Brain pericyte (primary cell): ENCODE results near the gene OPRM1.
"Not testable (repeated sequence)": the region's sequence is repeated elsewhere in the genome, so short reads cannot be mapped to it uniquely, and the experiment has no call there.

Experiments used
- DNase-seq: peaks from one replicate; pipeline ENCODE4 v3.0.0-alpha.2; 2012; ENCODE audit warnings: low read depth, low spot score

OPRM1 gene

DNA sequence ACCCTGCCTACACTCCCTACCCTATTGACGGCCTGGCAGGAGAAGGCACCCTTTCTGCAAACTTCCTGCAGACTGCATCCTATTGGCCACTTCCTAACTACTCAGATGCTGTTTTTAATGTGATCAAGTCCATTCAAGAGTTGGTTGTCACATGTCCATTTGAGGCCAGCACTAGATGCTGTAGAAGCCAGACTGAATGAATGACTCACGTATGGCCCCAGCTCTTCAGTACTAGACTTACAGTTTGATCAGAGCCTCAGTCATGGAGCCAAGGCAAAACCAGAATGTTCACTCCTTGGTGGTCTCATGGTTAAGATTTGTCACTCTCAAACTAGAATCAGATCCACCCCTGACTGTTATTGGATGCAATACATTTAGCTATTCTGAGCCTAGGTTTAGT lies 101.7 kb downstream of the OPRM1 start:
- DNase-seq = no peak

DNA sequence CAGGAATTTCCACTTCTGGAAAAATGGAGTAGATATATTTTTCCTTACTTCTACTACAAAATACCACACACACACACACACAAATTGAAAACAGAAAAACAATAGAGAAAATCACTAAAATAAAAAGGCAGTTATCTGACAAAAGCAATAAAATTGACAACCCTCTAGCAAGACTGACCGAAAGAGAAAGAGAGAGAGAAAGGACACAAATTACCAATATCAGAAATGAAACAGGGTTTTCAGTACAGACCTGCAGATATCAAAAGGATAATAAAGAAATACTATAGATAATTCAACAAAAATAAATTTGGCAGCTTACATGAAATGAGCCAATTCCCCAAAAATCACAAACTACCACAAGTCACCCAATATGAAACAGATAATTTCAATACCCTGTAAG lies 104.7 kb downstream of the OPRM1 start:
- DNase-seq = no peak

DNA sequence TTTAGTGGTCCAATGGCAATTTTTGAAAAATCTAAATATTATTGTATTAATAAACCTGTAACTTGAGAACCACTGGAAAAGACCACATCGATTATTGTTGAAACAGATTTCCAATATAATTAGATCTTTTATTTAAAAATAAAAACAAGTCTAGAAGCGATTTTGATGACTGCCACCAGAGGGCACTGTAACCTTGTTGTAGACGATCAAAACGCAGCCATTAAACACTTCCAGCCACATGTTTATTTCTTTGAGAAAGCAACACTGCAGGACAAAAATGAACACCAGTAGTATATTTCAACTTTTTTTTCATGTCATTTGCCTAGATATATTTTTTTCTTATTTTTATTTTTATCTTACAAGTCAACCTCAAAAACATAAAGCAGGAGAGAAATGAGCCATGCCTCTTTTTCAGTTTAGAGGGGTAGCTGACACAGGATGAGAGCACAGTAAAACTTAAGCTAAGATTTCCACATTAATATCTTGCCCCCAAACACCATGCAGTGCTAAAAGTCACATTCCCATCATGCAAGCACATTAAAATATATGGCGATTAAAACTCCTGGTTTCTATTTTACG lies 115.4 kb downstream of the OPRM1 start:
- peak; percentile 30 for DNase-seq

DNA sequence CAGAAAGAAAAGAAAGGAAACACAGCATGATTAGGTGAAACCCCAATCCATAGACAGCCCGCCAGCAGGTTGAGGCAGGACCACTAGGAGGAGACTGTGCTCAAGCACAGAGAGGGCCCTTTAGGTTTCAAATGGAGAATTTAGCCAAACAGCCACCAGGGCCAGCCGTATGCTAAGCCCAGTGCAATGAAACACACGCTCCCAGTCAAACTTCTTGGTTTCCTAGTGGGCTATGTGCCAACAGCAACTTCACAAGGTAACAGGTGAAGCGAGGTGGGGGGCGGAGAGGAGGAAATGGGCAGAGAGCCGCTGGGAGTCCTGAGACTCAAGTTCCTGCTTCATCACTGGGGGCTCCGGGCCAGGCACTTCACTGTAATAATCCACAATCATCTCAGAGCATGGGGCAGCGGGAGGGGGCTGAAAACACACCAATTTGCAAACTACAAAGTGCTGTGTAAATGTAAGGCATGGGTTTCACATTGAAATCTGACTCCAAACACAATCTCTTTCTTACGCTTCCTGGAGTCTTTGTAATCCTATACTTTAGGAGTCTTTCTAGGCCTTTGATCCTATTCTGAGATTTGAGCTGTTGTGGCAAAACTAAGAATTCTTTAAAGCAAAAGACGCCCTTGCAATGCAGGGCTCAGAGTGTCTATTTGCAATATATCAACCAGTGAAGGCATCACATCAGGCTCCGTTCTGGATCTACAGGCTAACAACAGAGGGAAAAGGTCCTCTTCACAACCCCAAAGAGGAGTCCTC lies 117.3 kb downstream of the OPRM1 start:
- no peak for DNase-seq

DNA sequence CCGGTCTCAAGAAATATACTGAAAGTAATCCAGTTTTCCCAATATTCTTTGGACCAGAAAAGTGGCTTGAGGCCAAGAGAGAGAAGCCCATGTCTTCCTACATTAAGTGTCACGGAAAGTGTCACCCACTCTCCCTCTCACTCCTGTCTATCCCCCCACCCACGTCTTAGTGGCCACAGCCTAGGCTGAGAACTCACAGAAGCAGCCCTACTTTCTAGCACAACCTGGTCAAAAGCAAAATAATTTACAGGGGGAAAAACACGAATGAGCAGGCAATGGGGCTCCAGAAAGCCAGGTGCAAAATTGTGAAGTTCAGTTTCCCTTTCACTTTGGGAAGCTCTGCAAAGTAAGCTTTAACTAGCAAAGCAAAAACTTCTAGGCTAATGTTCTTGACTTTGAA lies 118.0 kb downstream of the OPRM1 start:
- DNase-seq = no peak

DNA sequence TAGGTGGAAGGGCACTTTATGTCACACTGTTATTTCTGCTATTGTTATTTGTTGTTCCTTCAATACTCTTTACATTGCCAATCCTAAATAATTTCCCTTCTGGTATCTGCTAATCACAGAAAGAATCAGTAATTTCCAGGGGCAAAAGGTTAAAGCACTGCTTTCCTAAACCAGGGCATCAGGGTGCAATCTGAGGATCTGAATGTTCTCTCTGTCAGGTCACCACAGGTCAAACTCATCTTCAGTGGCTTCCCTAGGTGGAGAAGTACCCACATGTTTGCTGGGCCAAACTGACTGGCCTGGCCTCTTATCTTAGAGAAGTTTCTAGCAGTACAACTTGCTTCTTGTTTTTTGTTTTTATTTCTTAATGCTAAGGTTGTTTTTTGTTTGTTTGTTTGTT lies 118.7 kb downstream of the OPRM1 start:
- DNase-seq = no peak

DNA sequence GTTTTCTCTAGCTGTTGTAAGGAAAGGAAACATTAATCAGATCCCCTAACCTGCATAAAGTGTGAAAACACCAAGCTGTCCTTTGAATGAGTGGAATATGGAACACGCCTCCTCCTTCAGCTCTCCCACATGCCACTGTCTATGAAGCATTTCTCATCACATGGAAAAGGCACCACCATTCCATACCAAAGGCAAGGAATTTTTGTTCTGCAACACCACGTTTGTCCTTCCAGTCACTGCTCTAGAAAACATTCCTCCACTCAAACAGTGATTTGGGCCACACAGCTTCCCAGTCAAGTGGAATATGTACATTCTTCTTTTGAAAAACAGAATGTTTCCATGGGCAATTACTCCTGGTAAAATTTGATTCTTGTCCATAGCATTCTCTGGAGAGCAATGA lies 120.1 kb downstream of the OPRM1 start:
- DNase-seq = no peak

DNA sequence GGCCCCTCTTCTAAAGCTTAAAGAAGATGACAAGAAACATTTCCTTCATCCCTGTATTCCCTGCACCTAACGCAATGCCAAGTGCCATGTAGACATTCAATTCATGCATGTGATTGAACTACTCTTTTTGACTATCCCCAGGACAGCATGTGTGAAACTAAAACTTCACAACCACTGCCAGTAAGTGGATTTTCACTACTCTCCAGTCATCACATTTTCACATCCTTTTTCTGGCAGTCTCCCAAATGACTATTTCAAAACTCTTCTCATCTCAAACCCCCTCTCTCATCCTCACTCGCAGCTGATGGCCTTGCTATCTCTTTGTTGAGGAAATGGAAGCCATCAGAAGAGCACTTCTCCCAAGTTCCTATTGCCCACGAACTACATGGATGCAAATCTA lies 122.6 kb downstream of the OPRM1 start:
- DNase-seq = no peak

DNA sequence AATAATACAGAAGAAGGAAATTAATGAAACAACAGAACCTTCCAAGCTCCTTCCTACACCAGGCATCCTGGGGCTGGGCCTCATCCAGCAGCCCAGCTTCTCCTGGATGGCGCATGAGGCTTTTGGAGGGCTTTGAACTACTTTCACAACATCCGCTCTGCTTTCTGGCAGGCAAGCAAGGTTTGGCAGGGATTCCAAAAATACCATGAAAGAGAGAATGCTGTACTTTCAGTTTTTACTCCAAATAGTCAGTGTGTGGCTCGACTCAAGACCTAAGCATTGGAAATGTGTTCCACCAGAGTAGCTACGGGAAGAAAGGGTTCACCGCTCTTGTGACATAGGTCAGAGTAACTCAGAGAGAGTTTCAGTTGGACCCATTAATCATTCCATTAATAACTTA lies 125.4 kb downstream of the OPRM1 start:
- DNase-seq = peak; percentile 20

DNA sequence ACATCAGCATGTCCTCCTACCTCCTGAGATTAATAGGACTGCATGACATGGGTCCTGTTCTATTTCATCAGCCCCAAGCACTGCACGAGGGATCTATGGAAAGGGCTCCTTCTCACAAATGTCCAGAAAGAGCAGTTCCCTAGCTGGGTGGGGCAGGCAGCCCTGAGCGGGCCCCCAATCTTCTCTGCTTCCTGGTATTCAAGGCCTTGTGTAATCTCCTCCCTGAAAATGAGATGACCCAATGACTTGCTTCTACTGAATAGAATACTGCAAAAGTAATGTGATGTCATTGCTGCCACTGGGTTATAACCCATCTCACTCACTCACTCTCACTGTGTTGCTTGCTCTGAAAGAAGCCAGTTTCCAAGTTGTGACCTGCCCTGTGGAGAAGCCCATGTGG lies 126.4 kb downstream of the OPRM1 start:
- no peak for DNase-seq

DNA sequence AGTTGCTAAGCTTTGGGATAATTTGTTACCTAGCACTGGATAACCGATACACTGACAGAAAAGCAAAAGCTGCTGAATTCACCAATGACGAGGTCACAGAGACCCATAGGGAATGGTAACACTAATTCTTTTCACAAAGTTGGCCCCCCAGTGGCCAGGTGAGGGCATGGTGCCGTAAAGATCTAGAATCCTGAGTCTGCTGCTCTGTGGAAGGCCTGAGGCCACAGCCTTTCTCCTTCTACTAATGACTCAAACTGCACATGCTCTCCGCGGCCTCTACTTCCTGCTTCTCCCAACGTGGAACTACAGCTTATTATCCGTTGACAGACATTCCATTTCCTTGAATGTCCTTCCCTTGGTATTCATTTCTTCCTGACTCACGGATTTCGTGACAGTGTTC lies 127.1 kb downstream of the OPRM1 start:
- DNase-seq = no peak

DNA sequence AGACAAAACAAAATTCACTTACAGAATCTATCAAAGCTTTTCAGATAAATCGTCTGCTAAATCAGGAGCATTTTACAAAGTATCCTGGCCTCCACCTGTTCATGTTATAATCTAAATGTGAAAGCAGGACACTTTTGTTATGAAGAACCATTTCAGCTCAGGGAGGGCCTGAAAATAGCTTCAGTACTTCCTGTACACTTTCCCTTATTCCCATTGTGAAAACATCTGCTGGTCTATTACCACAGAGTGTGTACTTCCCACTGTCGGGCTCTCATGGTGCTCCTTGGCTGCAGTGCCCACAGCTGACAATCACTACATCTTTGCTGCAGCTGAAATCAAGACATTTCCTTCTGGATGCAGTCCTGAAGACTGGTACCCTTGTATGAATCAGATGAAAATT lies 128.1 kb downstream of the OPRM1 start:
- DNase-seq = no peak

DNA sequence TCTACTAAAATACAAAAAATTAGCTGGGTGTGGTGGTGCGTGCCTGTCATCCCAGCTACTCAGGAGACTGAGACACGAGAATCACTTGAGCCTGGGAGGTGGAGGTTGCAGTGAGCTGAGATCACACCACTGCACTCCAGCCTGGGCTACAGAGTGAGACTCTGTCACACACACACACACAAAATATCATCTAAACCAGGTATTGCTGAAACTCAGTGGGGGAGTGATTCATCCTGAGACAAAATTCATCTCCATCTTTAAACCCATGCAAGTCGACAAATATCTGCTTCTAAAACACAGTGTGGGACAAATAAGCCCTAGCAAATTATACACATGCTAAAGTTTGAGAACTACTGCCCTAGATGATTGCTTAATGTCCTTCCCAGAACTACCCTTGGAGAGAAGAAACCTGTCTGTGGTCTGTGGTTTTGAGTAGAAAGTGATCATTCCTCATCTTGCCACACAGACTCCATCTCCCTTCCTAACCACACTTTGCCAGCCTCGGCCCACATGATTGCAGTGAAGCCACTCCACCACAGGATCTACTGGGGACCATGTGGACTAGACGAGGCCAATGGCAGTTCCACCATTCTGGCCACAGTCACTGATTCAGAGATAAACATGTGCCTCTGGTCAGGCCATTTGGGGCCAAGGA lies 130.3 kb downstream of the OPRM1 start:
- DNase-seq = no peak

DNA sequence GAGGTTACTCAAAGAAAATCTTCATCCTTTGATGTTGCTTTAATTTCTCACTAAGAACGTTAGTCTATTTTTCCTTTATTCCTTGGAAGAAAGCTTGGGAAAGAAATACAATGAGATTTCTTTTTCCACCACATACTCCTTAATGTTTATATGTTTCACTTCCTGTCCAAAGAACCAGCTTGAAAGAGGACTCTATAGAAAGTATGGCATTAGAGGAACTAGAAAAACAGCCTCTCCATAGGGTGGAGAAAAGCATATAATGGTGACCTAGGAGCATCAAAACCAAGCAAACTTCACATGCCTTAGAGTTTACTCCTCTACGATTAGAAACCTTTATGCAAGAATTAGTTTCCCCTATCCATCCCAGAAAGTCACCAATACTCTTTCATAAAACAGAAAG lies 131.1 kb downstream of the OPRM1 start:
- no peak for DNase-seq

DNA sequence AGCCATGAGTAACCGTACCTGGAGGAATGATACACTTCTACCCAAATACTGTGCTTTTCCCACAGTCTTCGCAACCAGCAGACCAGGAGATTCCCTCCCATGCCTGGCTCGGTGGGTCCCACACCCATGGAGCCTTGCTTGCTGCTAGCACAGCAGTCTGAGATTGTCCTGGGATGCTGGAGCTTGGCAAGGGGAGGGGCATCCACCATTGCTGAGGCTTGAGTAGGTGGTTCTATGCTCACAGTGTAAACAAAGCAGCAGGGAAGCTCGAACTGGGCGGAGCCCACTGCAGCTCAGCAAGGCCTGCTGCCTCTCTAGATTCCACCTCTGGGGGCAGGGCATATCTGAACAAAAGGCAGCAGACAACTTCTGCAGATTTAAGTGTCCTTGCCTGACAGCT lies 133.4 kb downstream of the OPRM1 start:
- DNase-seq = not testable (repeated sequence)

DNA sequence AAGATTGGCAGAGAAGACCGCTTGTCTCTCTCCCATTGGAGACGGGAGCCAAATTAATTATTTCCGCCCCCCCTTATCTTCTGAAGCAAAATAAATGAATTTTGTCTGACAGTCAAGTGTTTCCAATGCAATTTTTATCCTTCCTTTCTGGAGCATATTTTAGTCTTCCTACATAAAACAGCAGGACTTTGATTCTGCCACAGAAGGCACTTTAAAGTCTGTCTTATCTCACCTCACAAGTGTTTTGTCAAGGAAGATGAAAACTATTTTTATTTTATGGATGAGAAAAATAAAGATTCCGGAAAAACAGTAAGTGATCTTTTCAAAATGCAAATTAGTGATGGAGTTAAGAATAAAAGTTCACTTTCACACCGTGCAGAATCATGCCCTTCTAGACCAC lies 140.4 kb downstream of the OPRM1 start:
- no peak for DNase-seq

DNA sequence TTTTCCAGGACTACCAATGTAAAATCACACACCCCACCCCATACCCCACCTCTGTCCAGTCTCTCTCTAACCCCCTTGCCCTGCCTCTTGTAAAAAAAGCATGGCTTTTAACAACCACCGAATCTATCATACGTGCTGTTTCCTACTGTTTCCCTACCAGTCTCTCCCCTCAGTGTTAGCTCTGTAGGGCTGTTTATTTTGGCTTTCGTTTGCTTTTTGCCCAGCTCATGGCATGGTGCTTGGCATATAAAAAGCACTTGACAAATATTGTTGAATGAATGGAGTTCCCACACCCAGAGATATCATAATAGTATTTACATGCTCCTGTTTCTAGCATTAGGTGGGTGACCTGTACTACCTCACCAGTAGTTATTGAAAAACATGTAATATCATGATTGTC lies 148.2 kb downstream of the OPRM1 start:
- DNase-seq = no peak

DNA sequence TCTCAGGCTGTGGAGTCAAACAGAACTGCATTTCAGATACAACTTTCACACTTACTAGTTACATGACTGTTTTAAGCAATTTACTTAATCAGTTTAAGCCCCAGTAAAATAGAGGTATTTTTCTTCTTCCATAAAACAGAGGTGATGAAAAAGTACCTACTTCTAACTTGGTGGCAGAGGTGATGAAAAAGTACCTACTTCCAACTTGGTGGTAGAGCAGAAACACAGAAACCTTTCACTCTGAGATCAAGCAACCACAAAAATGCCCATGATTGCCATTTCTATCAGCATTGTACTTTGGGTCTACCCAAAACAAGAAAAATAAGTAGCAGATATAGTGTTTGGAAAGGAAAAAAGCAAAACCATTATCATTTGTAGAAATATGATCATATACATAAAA lies 148.7 kb downstream of the OPRM1 start:
- no peak for DNase-seq

DNA sequence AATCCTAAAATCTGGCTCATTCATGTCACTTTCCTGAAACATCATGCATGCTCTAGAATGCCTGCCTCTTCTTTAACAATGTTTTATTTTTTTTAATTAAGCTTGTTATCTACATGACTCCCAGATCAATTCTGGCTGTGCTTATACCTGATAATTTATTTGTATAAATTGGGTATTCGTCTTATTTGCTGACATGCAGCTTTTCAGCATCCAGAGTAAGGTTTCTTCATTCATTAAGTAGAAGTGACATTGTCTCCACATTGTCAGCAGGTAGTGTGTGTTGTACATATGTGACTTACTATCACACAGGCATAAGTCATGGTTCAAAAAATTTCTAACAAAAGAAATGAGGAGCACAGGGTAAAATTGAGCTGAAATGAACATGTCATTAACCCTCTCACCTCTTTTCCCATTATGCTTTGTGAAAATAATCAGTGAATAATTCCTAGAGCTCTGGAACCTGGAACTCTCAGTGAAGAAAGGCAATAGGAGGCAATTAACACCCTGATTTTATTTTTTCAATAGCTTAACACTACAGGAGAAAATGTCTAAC lies 157.4 kb downstream of the OPRM1 start:
- DNase-seq = no peak

DNA sequence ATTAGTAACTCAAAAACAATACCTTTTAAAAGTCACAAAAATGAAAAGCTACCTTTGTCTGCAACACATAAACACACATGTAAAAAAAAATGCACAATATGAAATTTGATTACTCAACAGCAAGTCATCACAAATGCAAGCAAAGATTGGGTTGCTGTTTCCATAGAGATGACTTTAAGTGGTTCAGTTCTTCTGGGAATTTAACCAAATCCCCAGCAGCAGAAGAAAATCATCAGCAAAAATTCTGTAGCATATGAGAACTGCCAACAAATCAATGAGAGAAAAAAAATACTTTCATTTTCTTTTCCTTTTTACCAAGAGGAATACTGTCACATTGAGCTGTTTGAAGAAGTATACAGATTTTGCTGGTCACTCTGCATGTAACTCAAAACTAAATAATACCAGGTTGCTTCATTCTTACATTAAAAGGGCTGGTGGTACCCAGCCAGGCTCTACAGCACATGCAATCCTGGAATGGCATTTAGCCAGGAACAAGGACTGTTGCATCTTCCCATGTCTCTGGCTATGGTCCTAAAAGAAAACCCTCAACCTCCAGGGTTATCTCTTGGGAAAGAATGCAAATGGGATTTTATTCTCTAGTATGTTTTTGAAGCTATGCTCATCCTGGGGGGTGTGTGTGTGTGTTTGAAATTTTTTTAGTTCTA lies 158.3 kb downstream of the OPRM1 start:
- peak; percentile 29 for DNase-seq

DNA sequence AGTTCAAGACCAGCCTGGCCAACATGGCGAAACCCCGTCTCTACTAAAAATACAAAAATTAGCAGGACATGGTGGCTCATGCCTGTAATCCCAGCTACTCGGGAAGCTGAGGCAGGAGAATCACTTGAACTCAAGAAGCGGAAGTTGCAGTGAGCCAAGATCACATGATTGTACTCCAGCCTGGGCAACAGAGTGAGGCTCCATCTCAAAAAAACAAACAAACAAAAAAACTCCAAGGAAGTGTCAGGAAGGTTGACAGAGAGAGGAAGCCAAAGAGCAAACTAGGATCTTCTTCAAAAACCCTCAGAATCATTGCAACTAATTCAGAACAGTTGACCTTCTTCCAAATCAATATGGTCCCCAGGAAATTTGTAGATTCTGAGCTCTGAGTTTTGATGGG lies 162.6 kb downstream of the OPRM1 start:
- DNase-seq = not testable (repeated sequence)

DNA sequence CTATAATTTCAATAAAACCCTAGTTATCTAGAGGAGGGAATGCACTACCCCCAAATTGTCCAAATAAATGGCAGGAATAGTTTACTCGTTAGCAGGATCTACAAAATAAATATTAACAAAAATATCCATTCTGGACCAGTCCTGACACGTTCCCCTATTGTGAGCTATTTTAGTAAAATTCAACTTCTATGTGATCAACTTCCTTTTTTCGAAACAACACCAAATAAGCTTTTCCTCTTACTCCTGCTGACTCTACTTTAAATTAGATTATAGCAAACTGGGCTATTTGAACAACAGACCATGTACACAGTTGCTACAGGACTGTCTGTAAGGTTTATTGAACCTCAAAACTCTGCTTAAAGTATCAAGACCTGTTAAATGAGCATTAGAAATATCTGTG lies 163.3 kb downstream of the OPRM1 start:
- DNase-seq = no peak
